ENCODE data around the gene SBF1.
"Not testable (repeated sequence)": the region's sequence is repeated elsewhere in the genome, so short reads cannot be mapped to it uniquely, and the experiment has no call there.

SBF1 gene

GRCh38 chr22:50422046-50422445 lies 52.8 kb downstream of the SBF1 start:
- no peaks in the 10 kb centered on the region for H3K9me3 Mint-ChIP-seq
- no peaks in the 10 kb centered on the region for H3K27me3 Mint-ChIP-seq
- no peaks in the 10 kb centered on the region for H3K4me1 Mint-ChIP-seq (ENCODE audit: low read depth)
- peaks cover 58% of the 10 kb centered on the region for H3K36me3 Mint-ChIP-seq (ENCODE audit: low read depth)
- no peak overlapping the region for H3K27ac Mint-ChIP-seq
- H3K4me3 Mint-ChIP-seq = no peak overlapping the region

GRCh38 chr22:50420581-50420980 lies 54.3 kb downstream of the SBF1 start:
- H3K4me3 Mint-ChIP-seq = no peak overlapping the region
- H3K27ac Mint-ChIP-seq = no peak overlapping the region
- H3K9me3 Mint-ChIP-seq = no peaks in the 10 kb centered on the region
- H3K4me1 Mint-ChIP-seq (ENCODE audit: low read depth) = no peaks in the 10 kb centered on the region
- no peaks in the 10 kb centered on the region for H3K27me3 Mint-ChIP-seq
- peaks cover 58% of the 10 kb centered on the region for H3K36me3 Mint-ChIP-seq (ENCODE audit: low read depth)

GRCh38 chr22:50420015-50420414 lies 54.8 kb downstream of the SBF1 start:
- Mint-ChIP-seq H3K9me3 (no peaks in the 10 kb centered on the region), H3K4me3 (no peak overlapping the region), H3K4me1 (ENCODE audit: low read depth) (no peaks in the 10 kb centered on the region), H3K27me3 (no peaks in the 10 kb centered on the region), H3K27ac (no peak overlapping the region), H3K36me3 (ENCODE audit: low read depth) (peaks cover 58% of the 10 kb centered on the region)

- Mint-ChIP-seq H3K27ac (no peak overlapping the region), H3K36me3 (ENCODE audit: low read depth) (peaks cover 56% of the 10 kb centered on the region), H3K9me3 (no peaks in the 10 kb centered on the region), H3K27me3 (no peaks in the 10 kb centered on the region), H3K4me1 (ENCODE audit: low read depth) (no peaks in the 10 kb centered on the region), H3K4me3 (no peak overlapping the region)
These were observed 55.7 kb downstream of the SBF1 start for GRCh38 chr22:50419116-50419515.

GRCh38 chr22:50418624-50419023 lies 56.2 kb downstream of the SBF1 start:
- peaks cover 53% of the 10 kb centered on the region for H3K36me3 Mint-ChIP-seq (ENCODE audit: low read depth)
- H3K9me3 Mint-ChIP-seq = no peaks in the 10 kb centered on the region
- H3K4me1 Mint-ChIP-seq (ENCODE audit: low read depth) = no peaks in the 10 kb centered on the region
- no peaks in the 10 kb centered on the region for H3K27me3 Mint-ChIP-seq
- H3K4me3 Mint-ChIP-seq = no peak overlapping the region
- no peak overlapping the region for H3K27ac Mint-ChIP-seq

GRCh38 chr22:50417411-50418210 lies 57.2 kb downstream of the SBF1 start:
- Mint-ChIP-seq H3K9me3 (no peaks in the 10 kb centered on the region), H3K4me1 (ENCODE audit: low read depth) (no peaks in the 10 kb centered on the region), H3K36me3 (ENCODE audit: low read depth) (peaks cover 52% of the 10 kb centered on the region), H3K27me3 (no peaks in the 10 kb centered on the region), H3K27ac (no peak overlapping the region), H3K4me3 (no peak overlapping the region)

- Mint-ChIP-seq H3K27ac (no peak overlapping the region), H3K4me3 (no peak overlapping the region), H3K4me1 (ENCODE audit: low read depth) (no peaks in the 10 kb centered on the region)
These were observed 57.8 kb downstream of the SBF1 start for GRCh38 chr22:50416996-50417395.

GRCh38 chr22:50415426-50415825 lies 59.4 kb downstream of the SBF1 start:
- no peaks in the 10 kb centered on the region for H3K9me3 Mint-ChIP-seq
- H3K27ac Mint-ChIP-seq = no peak overlapping the region
- peaks cover 43% of the 10 kb centered on the region for H3K36me3 Mint-ChIP-seq (ENCODE audit: low read depth)
- no peaks in the 10 kb centered on the region for H3K27me3 Mint-ChIP-seq
- no peaks in the 10 kb centered on the region for H3K4me1 Mint-ChIP-seq (ENCODE audit: low read depth)
- H3K4me3 Mint-ChIP-seq = no peak overlapping the region

More at GRCh38 chr22:50416996-50417395, 57.8 kb downstream of the SBF1 start:
- Mint-ChIP-seq H3K36me3 (ENCODE audit: low read depth) (peaks cover 49% of the 10 kb centered on the region), H3K9me3 (no peaks in the 10 kb centered on the region), H3K27me3 (no peaks in the 10 kb centered on the region)

GRCh38 chr22:50414476-50415248 lies 60.2 kb downstream of the SBF1 start:
- no peak overlapping the region for H3K27ac Mint-ChIP-seq
- no peak overlapping the region for H3K4me3 Mint-ChIP-seq

GRCh38 chr22:50408954-50409353 lies 65.9 kb downstream of the SBF1 start:
- not testable (repeated sequence) for H3K4me1 Mint-ChIP-seq (ENCODE audit: low read depth); H3K27ac Mint-ChIP-seq
- peaks cover 20% of the 10 kb centered on the region for H3K36me3 Mint-ChIP-seq (ENCODE audit: low read depth)

More at GRCh38 chr22:50414476-50415248, 60.2 kb downstream of the SBF1 start:
- peaks cover 39% of the 10 kb centered on the region for H3K36me3 Mint-ChIP-seq (ENCODE audit: low read depth)
- no peaks in the 10 kb centered on the region for H3K9me3 Mint-ChIP-seq
- no peaks in the 10 kb centered on the region for H3K4me1 Mint-ChIP-seq (ENCODE audit: low read depth)
- H3K27me3 Mint-ChIP-seq = no peaks in the 10 kb centered on the region

GRCh38 chr22:50408311-50408710 lies 66.5 kb downstream of the SBF1 start:
- H3K27ac Mint-ChIP-seq = no peak overlapping the region
- H3K36me3 Mint-ChIP-seq (ENCODE audit: low read depth) = peaks cover 20% of the 10 kb centered on the region
- H3K9me3 Mint-ChIP-seq = no peaks in the 10 kb centered on the region
- no peaks in the 10 kb centered on the region for H3K27me3 Mint-ChIP-seq
- H3K4me3 Mint-ChIP-seq = no peak overlapping the region
- peaks cover 3% of the 10 kb centered on the region for H3K4me1 Mint-ChIP-seq (ENCODE audit: low read depth)

More at GRCh38 chr22:50408954-50409353, 65.9 kb downstream of the SBF1 start:
- not testable (repeated sequence) for H3K4me3 Mint-ChIP-seq, H3K9me3 Mint-ChIP-seq, H3K27me3 Mint-ChIP-seq

GRCh38 chr22:50406416-50407170 lies 68.2 kb downstream of the SBF1 start:
- peak overlapping the region; percentile 9 for H3K27ac Mint-ChIP-seq
- H3K9me3 Mint-ChIP-seq = no peaks in the 10 kb centered on the region
- H3K4me1 Mint-ChIP-seq (ENCODE audit: low read depth) = peaks cover 3% of the 10 kb centered on the region
- peaks cover 22% of the 10 kb centered on the region for H3K36me3 Mint-ChIP-seq (ENCODE audit: low read depth)
- H3K27me3 Mint-ChIP-seq = no peaks in the 10 kb centered on the region
- no peak overlapping the region for H3K4me3 Mint-ChIP-seq

GRCh38 chr22:50403701-50404101 lies 71.1 kb downstream of the SBF1 start:
- Mint-ChIP-seq H3K4me3 (no peak overlapping the region), H3K9me3 (no peaks in the 10 kb centered on the region), H3K27ac (peak overlapping the region; percentile 49), H3K27me3 (no peaks in the 10 kb centered on the region), H3K36me3 (ENCODE audit: low read depth) (peaks cover 26% of the 10 kb centered on the region), H3K4me1 (ENCODE audit: low read depth) (peaks cover 22% of the 10 kb centered on the region)

GRCh38 chr22:50401907-50402306 lies 72.9 kb downstream of the SBF1 start:
- H3K4me3 Mint-ChIP-seq = no peak overlapping the region
- peaks cover 15% of the 10 kb centered on the region for H3K36me3 Mint-ChIP-seq (ENCODE audit: low read depth)
- no peaks in the 10 kb centered on the region for H3K27me3 Mint-ChIP-seq
- H3K9me3 Mint-ChIP-seq = no peaks in the 10 kb centered on the region
- no peak overlapping the region for H3K27ac Mint-ChIP-seq
- H3K4me1 Mint-ChIP-seq (ENCODE audit: low read depth) = peaks cover 29% of the 10 kb centered on the region

- H3K4me3 Mint-ChIP-seq = no peak overlapping the region
- H3K36me3 Mint-ChIP-seq (ENCODE audit: low read depth) = peaks cover 21% of the 10 kb centered on the region
- H3K4me1 Mint-ChIP-seq (ENCODE audit: low read depth) = peaks cover 34% of the 10 kb centered on the region
- H3K27ac Mint-ChIP-seq = peak overlapping the region; percentile 48
- H3K9me3 Mint-ChIP-seq = no peaks in the 10 kb centered on the region
- H3K27me3 Mint-ChIP-seq = no peaks in the 10 kb centered on the region
These were observed 73.9 kb downstream of the SBF1 start for GRCh38 chr22:50400931-50401330.
